ENCODE measurements around the gene PJVK. TPM values are rescaled to one million over a fixed set of nuclear protein-coding genes. Genes with fewer than 3 reads are reported as not detected.

PJVK gene
- total RNA-seq (2014; rRNA removed; shearing (Covaris generic)): 2.2 and 4.0 TPM in 2 replicates
- total RNA-seq (2022): 6.9 and 9.2 TPM in 2 replicates
- percentile 51 among the genes with signal in this experiment for Bru-seq, nascent RNA
- percentile 52 among the genes with signal in this experiment for BruChase-seq, experiment 1, labeled RNA remaining after a 6-hour chase
- BruChase-seq, experiment 2, labeled RNA remaining after a 2-hour chase: percentile 55 among the genes with signal in this experiment
- long read RNA-seq, partial matches to known transcripts: 0 of 3 reads
- long read RNA-seq, other reads (novel, unspliced or antisense): 2 of 3 reads

- peak; percentile 96 for DNase-seq (ENCODE audit: low spot score)
- H3K4me1 ChIP-seq (ENCODE audit: insufficient read depth, low read length, poor library complexity, severe bottlenecking): peaks cover 23% of the 10 kb centered on the region
- peaks cover 8% of the 10 kb centered on the region; the same call in 1 of the 2 replicates for H4K20me1 ChIP-seq (ENCODE audit: insufficient read depth, low read length)
- BruUV-seq (replicated peaks): no TSS peak
- H3K9me3 ChIP-seq (ENCODE audit: low read length): no peaks in the 10 kb centered on the region
- peaks cover 34% of the 10 kb centered on the region for H3K79me2 ChIP-seq (ENCODE audit: insufficient read depth, low read depth, low read length)
- peaks cover 28% of the 10 kb centered on the region for H3K36me3 ChIP-seq (ENCODE audit: insufficient read depth, low read length)
- ChIA-PET POLR2A (interaction anchor here (0.6 to 2.5 kb wide), 11 partner anchors 10 to 1412 kb away, joined by 3 to 21 read pairs (median 3); no protein-coding TSS in a partner anchor), CTCF (ENCODE audit: unreplicated experiment) (interaction anchor here (0.6 to 1.1 kb wide), 4 partner anchors 9 to 569 kb away, joined by 3 to 4 read pairs (median 3); no protein-coding TSS in a partner anchor)
- no peaks in the 10 kb centered on the region for H3K9me2 ChIP-seq (ENCODE audit: insufficient read depth, low read length)
- peak within 1 kb of the TSS; percentile 85 for H3K27ac ChIP-seq (ENCODE audit: low read depth, low read length, poor library complexity, severe bottlenecking)
- H2AFZ ChIP-seq (ENCODE audit: low read length): peak within 1 kb of the TSS; percentile 93
- TF ChIP-seq CTCF (conservative IDR thresholded peaks at IDR 0.05; ENCODE audit: low read length) (no peak), EZH2phosphoT487 (IDR thresholded peaks at IDR 0.05; ENCODE audit: borderline replicate concordance, low read depth, low read length) (no peak)
- intact Hi-C loops (cut with micrococcal nuclease; ENCODE audit: unreplicated experiment): loop anchor here (1.0 to 10.0 kb wide), 2 partner anchors 27 to 1186 kb away; partner anchors contain the start of genes FKBP7 and NFE2L2
- H3K4me2 ChIP-seq (ENCODE audit: low read length): peak within 1 kb of the TSS; percentile 85
- peak within 1 kb of the TSS; percentile 82 for H3K4me3 ChIP-seq (ENCODE audit: low read depth, low read length, poor library complexity, severe bottlenecking)
These were observed at the start of gene PJVK, which contains the start of gene PRKRA for GRCh38 chr2:178450774-178451525. PJVK (plus strand) TSS chr2:178451378; CDS start chr2:178453410, 2,032 bp downstream. PRKRA (minus strand) TSS chr2:178451175; CDS start chr2:178451030, 145 bp downstream.

- H3K27ac ChIP-seq (ENCODE audit: low read depth, low read length, poor library complexity, severe bottlenecking): no peak overlapping the region
- H3K36me3 ChIP-seq (ENCODE audit: insufficient read depth, low read length): no peaks in the 10 kb centered on the region
- no peaks in the 10 kb centered on the region for H3K79me2 ChIP-seq (ENCODE audit: insufficient read depth, low read depth, low read length)
- DNase-seq (ENCODE audit: low spot score): no peak
- H3K9me2 ChIP-seq (ENCODE audit: insufficient read depth, low read length): no peaks in the 10 kb centered on the region
- no peak overlapping the region for H3K4me3 ChIP-seq (ENCODE audit: low read depth, low read length, poor library complexity, severe bottlenecking)
- intact Hi-C loops (cut with micrococcal nuclease; ENCODE audit: unreplicated experiment): no loop called here
- H3K4me2 ChIP-seq (ENCODE audit: low read length): no peak overlapping the region
- H4K20me1 ChIP-seq (ENCODE audit: insufficient read depth, low read length): no peaks in the 10 kb centered on the region
- H3K4me1 ChIP-seq (ENCODE audit: insufficient read depth, low read length, poor library complexity, severe bottlenecking): no peaks in the 10 kb centered on the region
- TF ChIP-seq EZH2phosphoT487 (IDR thresholded peaks at IDR 0.05; ENCODE audit: borderline replicate concordance, low read depth, low read length) (no peak), CTCF (conservative IDR thresholded peaks at IDR 0.05; ENCODE audit: low read length) (no peak)
- ChIA-PET POLR2A (no interaction called here), CTCF (ENCODE audit: unreplicated experiment) (no interaction called here)
- H3K9me3 ChIP-seq (ENCODE audit: low read length): no peaks in the 10 kb centered on the region
- no peak overlapping the region for H2AFZ ChIP-seq (ENCODE audit: low read length)
- BruUV-seq (replicated peaks): no TSS peak
These were observed 49.2 kb upstream of the PJVK start for GRCh38 chr2:178401994-178402437.

Measured in OCI-LY7 (cell line).